Prostate gland (tissue), 2 donors: ENCODE results near the gene SAP30BP.

Experiments
- POLR2A ChIP-seq: fragments of 450-650 bp; IDR thresholded peaks from one replicate; pipeline ENCODE4 v1.6.1; 2016; ENCODE audit warnings: antibody characterized with exemption, mild to moderate bottlenecking
- POLR2AphosphoS5 ChIP-seq: sonication (generic); formaldehyde crosslinking; IDR thresholded peaks from one replicate; pipeline ENCODE4 v1.6.1; 2017; ENCODE audit warnings: antibody characterized with exemption
- TF ChIP-seq, protein P1 (sequence below), 4 experiments: fragments of 200-600 bp in 2 of 4; fragments of 450-650 bp in 2 of 4; sonication (generic) in 2 of 4; IDR thresholded peaks; 1 replicate in 3 of 4; 2 replicates in 1 of 4; pipeline ENCODE4 v1.5.1; 2016 to 2019; ENCODE audit warnings: antibody characterized with exemption in 4 of 4, mild to moderate bottlenecking in 2 of 4, moderate library complexity in 2 of 4

- TF ChIP-seq, protein P1, sequence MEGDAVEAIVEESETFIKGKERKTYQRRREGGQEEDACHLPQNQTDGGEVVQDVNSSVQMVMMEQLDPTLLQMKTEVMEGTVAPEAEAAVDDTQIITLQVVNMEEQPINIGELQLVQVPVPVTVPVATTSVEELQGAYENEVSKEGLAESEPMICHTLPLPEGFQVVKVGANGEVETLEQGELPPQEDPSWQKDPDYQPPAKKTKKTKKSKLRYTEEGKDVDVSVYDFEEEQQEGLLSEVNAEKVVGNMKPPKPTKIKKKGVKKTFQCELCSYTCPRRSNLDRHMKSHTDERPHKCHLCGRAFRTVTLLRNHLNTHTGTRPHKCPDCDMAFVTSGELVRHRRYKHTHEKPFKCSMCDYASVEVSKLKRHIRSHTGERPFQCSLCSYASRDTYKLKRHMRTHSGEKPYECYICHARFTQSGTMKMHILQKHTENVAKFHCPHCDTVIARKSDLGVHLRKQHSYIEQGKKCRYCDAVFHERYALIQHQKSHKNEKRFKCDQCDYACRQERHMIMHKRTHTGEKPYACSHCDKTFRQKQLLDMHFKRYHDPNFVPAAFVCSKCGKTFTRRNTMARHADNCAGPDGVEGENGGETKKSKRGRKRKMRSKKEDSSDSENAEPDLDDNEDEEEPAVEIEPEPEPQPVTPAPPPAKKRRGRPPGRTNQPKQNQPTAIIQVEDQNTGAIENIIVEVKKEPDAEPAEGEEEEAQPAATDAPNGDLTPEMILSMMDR (IDR thresholded peaks at IDR 0.05) = no peak
- no peak for TF ChIP-seq POLR2AphosphoS5
- no peak for TF ChIP-seq POLR2A
Measured at GRCh38 chr17:75712446-75712845, 45.3 kb downstream of the SAP30BP start.
